DND-41 (cell line): ENCODE measurements around the gene PNLIP.

Experiments used
- EZH2 ChIP-seq: IDR thresholded peaks from 3 replicates; pipeline ENCODE4 v1.6.1; 2012; ENCODE audit warnings: borderline replicate concordance, low read depth, mild to moderate bottlenecking, moderate library complexity, low read length, inconsistent platforms; ENCODE audit not compliant: severe bottlenecking
- TF ChIP-seq, protein P1 (sequence below): IDR thresholded peaks from 2 replicates; pipeline ENCODE4 v1.5.1; 2012; ENCODE audit warnings: borderline replicate concordance, low read length, moderate library complexity, mild to moderate bottlenecking; ENCODE audit not compliant: poor library complexity, severe bottlenecking; ENCODE audit errors: extremely low read depth

DNA sequence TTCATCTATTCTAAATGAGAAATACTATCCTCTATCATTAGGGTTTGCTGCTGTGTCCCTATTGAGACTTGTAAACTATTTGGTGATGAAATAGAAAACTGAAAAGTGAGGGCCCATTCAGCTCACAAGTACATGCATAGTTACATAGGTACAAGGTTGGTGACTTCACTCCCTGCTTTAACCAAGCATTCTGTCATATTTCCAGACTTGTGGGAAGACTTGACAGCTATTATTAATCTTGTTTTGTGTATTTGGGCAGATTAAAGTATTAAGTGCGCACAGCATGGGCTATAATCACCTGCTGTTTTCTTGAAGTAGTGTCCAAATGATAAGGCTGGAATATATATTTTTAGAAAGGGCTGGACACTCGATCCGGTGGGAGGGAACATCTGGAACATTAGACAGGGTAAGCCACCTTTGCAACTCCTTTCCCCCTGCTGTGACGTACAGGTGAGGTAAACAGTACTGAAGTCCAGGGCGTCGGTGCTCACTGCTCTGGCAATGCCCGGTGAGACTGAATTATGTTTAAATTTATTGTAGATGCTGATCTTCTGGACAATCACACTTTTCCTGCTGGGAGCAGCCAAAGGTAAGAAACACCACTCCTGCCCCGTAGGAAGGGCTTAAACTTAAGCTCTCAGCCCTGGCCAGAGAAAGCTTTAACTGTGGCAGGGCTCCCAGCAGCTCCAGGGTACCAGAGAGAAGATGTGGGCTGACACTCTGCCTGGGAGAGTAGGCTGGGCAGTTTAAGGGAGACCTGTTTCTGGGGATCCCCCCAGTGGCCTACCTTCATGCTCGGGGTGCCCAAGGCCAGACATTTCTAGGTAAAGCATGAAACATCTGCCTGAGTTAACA lies 45.1 kb downstream of the PNLIP start, which contains the start of gene PNLIPRP1:
- TF ChIP-seq, protein P1, sequence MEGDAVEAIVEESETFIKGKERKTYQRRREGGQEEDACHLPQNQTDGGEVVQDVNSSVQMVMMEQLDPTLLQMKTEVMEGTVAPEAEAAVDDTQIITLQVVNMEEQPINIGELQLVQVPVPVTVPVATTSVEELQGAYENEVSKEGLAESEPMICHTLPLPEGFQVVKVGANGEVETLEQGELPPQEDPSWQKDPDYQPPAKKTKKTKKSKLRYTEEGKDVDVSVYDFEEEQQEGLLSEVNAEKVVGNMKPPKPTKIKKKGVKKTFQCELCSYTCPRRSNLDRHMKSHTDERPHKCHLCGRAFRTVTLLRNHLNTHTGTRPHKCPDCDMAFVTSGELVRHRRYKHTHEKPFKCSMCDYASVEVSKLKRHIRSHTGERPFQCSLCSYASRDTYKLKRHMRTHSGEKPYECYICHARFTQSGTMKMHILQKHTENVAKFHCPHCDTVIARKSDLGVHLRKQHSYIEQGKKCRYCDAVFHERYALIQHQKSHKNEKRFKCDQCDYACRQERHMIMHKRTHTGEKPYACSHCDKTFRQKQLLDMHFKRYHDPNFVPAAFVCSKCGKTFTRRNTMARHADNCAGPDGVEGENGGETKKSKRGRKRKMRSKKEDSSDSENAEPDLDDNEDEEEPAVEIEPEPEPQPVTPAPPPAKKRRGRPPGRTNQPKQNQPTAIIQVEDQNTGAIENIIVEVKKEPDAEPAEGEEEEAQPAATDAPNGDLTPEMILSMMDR, result no peak
- no peak for TF ChIP-seq EZH2
